GM18502 (cell line): ENCODE measurements around the gene SUMO2.
"Not testable (repeated sequence)": the region's sequence is repeated elsewhere in the genome, so short reads cannot be mapped to it uniquely, and the experiment has no call there.

Source experiments
- ATAC-seq: cut with Tn5 transposase; IDR thresholded peaks from one replicate; pipeline ENCODE4 v1.9.1; 2021; ENCODE audit warnings: mild to moderate bottlenecking; ENCODE audit not compliant: unreplicated experiment, poor library complexity

SUMO2 gene

DNA sequence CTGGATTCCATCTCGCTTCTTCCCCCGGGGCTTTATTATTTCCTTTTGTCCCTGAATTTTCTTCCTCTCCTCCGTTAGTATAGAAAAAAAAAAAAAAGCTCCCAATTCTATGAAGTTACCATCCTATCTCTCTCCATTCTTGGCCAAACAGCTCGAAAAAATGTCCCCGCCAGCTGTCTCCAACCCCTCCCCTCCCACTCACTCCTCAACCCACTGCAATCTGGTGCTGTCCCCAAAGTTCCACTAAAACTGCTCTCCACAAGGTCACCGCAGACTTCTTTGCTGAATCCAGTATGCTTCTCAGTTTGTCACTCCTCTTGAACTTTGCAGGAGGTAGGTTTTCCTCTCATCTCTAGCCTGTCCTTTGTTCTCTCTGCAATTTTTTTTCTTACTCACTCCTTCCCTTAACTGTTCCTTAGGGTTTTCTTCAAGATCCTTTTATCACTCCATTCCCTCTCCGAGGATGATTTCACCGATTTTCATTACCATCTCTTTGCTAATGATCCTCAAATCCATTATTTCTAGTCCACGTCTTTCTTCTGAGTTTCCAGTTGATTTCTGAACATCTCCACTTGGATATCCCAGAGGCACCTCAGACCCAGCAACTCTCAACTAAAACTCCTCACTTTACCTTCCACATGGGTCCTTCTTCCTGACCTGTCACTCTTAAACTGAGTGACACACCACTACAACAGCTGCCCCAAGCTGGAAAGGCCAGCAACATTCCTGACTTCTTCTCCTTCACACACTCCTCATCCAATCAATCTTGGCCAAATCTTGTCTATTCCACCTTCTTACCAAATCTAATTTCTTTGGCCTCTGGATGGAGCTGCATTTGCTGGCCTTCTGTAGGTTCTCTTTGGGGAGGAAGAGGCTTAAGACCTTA lies 1.5 kb upstream of the SUMO2 start:
- no peak for ATAC-seq

DNA sequence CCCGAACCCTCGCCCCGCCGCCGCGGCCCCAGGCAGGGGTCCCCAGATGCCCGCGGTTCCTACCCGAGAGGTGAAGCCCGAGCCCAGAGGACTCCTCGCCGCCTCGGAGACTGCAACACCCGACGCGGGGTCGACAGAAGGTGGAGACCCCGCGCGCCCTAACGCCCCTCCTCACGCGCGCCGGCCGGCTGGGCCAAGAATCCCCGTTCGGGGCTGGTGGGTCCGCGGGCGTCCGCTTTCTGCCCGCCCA lies 515 bp downstream of the SUMO2 start:
- no peak for ATAC-seq

DNA sequence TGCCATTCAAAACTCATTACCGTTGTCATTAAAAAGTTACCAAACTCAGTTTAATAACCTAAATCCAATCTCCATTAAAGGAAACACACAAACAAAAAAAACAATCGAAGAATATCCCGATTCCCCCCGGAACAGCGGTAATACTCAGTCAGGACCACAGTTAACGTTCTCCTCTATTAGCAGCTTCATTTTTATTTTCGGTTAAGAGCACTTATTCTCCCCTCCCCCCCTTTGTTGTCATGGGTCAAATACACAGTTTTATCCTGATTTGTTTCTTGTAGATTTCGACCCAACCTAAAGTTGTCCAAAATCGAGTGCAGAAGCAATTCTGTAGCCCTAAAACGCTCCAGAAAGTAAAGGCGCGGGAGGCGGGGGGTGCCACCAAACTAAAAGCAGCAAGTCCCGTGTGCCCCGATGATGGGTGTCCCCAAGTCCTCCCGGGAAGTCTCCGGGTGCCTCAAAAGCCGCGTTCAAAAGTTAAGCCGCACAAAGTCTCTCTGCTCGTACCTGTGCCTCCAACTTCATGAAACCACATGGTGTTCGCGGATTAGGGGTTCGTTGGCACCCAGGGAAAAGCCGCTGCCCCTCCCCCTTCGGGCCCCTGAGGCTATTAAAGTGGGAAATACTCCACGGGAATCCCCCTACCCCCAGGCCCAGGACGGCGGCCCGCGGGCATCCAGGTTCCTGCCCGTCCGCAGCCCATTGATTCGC lies 996 bp downstream of the SUMO2 start:
- peak; percentile 20 for ATAC-seq

DNA sequence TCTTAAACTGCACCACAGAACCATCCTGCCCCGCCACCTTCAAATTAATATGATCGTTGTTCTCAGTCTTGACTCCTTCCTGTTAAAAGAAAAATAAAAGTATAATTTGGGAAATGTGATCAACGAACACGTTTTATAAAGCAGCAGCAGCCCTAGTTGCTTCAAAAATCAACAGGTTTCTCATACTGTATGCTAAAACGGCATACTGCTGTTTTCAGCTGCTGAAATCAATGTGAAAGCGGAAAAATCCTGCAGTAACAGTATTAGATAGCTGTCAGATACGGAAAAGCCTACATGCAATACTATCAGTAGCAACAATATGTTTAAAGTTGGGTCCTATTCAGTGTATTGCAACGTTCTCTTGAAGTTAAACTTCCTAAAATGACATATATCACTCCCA lies 1.6 kb downstream of the SUMO2 start:
- ATAC-seq: no peak

DNA sequence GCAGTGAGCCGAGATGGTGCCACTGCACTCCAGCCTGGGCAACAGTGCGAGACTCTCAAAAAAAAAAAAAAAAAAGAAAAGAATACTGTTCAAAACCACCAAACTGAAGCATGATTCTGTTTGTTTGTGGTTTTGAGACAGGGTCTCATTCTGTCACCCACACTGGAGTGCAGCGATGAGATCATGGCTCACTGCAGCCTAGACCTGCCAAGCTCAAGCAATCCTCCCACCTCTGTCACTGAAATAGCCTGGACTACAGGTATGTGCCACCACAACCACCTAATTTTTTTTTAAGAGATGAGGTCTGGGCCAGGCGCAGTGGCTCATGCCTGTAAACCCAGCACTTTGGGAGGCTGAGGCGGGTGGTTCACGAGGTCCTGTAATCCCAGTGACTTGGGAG lies 4.3 kb downstream of the SUMO2 start:
- no peak for ATAC-seq

DNA sequence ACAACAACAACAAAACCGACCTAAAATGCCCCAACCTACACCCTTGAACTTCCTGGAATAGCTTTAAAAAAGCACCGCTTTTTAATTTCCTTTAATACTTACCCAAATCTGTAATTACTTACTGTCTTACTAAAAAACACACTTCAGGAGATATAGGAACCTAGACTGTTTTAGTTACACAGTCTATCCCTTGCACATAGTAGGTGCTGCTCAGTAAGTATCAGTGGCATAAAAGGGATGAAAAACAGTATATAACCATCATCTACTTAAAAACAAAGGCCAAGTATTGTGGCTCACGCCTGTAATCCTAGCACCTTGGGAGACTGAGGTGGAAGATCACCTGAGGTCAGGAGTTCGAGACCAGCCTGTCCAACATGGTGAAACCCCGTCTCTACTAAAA lies 6.1 kb downstream of the SUMO2 start:
- ATAC-seq: no peak

DNA sequence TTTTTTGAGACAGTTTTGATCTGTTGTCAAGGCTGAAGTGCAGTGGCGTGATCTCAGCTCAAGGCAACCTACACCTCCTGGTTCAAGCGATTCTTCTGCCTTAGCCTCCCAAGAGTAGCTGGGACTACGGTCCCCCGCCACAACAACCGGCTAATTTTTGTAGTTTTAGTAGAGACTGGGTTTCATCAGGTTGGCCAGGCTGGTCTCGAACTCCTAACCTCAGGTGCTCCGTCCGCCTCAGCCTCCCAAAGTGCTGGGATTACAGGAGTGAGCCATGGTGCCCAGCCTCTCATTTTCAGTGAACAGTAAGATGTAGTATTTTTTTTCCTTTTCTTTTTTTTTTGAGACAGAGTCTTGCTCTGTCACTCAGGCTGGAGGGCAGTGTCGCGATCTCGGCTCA lies 7.8 kb downstream of the SUMO2 start:
- no peak for ATAC-seq

DNA sequence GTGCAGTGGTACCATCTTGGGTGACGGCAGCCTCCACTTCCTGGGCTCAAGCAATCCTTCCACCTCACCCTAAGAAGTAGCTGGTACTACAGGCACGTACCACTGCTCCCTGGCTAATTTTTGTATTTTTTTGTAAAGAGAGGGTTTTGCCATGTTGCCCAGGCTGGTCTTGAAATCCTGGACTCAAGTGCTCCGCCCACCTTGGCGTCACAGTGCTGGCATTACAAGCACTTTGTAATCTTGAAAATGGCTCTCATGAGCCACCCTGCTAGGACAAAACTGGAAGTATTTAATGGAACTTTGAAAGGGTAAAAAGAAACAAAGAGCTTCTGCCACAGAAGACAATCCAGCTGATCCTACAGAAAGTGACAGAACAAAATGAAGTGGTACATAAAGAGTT lies 9.2 kb downstream of the SUMO2 start:
- ATAC-seq: no peak

DNA sequence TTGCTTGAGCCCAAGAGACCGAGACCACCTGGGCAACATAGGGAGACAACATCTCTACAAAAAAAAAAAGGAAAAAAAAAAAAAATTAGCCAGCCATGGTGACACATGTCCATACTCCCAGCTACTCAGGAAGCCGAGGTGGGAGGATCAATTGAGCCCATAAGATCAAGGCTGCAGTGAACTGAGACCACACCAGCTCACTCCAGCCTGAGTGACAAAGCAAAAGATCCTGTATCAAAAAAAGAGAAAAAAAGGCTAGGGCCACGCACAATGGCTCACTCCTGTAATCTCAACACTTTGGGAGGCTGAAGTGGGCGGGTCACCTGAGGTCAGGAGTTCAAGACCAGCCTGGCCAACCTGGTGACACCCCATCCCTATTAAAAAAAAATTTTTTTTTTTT lies 13.8 kb downstream of the SUMO2 start:
- ATAC-seq: no peak

DNA sequence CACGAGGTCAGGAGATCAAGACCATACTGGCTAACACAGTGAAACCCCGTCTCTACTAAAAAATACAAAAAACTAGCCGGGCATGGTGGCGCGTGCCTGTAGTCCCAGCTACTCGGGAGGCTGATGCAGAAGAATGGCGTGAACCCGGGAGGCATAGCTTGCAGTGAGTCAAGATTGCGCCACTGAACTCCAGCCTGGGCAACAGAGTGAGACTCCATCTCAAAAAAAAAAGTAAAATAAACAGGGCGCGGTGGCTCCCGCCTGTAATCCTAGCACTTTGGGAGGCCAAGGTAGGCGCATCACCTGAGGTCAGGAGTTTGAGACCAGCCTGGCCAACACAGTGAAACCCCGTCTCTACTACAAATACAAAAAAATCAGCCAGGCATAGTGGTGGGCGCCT lies 18.2 kb downstream of the SUMO2 start:
- ATAC-seq: not testable (repeated sequence)

DNA sequence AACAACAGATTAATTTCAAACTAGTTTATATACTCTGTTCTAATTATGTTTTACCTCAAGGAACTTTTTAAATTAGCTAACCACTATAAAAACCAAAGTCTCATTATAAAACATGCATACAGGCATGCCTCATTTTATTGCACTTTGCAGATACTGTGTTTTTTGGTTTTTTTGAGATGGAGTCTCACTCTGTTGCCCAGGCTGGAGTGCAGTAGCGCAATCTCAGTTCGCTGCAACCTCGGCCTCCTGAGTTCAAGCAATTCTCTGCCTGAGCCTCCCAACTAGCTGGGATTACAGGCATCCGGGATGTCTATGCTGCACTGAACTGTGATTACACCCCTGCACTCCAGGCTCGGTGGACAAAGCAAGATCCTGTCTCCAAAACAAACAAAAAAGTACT lies 19.7 kb downstream of the SUMO2 start:
- no peak for ATAC-seq

DNA sequence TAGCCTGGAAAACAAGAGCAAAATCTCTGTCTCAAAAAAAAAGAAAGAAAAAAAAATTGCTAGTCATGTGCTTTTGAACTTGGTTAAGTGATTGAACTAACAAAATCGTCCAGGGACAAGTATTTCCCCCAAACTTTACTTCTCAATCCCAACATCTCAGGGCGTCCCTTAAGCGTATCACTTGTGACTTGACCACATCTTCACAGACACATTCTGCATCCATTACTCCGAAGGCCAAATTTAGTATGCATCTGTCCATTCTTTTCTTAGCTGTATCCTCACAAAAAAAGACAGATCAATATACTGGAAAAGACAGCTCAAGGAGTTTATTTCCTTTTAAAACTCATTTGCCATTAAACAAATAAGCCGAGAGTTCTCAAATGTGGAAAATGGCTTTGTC lies 22.5 kb downstream of the SUMO2 start:
- ATAC-seq: no peak

DNA sequence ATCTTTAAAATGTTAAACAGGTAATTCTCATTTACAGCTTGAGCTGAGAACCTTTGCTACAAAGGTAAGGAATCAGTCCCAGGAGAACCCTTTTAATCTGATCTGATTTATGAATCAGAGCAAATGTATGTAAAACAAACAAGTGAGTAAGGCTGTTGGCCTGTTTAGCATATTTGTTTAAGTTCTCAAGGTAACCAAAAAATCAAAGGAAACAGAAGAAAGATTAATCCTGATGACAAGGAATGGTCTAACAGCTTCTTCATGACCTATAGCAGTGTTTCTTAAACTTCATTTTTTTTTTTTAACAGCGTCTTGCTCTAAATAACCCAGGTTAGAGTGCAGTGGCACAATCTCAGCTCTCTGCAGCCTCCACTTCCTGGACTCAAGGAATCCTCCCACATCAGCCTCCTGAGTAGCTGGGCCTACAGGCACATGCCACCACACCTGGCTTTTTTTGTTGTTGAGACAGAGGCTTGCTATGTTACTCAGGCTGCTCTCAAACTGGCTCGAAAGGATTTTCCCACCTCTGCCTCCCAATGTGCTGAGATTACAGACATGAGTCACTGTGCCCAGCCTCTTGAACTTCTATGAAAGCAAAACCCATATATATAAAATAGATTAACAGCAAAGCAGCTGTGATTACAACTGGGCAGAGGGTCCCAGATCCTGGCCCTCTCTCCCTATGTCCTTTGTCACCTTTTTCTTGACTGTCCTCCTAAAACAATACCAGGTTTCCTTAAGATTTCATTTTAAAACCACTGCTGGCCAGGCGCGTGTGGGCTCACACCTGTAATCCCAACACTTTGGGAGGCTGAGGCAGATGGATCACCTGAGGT lies 23.3 kb downstream of the SUMO2 start:
- no peak for ATAC-seq

DNA sequence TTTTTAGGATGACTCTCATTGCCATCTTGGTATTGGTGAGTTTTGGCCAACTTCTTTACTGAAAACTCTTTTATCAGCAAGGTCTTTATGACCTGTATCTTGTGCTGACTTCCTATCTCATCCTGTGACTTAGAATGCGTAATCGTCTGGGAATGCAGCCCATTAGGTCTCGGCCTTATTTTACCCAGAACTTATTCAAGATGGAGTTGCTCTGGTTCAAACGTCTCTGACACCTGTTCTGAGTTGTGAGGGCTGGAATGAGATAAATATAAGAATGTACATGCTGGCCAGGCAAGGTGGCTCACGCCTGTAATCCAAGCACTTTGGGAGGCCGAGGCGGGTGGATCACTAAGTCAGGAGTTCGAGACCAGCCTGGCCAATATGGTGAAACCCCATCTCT lies 24.3 kb downstream of the SUMO2 start:
- not testable (repeated sequence) for ATAC-seq

DNA sequence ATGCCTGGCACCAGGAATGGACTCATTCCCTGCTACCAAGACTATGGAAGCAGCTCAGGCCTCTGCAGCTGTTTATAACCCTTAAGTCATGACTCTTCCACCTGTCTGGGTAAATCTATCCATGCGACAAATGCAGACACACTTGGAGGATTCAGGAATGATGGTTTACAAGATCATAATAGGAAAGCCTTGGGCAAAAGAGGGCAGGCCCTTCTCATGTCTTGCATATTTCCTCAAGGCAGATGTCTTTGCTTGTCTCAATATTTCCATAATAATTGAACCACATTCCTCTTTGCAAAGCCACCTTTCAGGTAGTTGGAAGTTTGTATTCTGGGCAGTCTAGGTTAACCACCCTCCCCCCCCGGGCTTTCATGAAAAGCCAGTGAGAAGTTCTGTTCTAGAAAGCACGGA lies 27.6 kb downstream of the SUMO2 start:
- ATAC-seq: no peak

DNA sequence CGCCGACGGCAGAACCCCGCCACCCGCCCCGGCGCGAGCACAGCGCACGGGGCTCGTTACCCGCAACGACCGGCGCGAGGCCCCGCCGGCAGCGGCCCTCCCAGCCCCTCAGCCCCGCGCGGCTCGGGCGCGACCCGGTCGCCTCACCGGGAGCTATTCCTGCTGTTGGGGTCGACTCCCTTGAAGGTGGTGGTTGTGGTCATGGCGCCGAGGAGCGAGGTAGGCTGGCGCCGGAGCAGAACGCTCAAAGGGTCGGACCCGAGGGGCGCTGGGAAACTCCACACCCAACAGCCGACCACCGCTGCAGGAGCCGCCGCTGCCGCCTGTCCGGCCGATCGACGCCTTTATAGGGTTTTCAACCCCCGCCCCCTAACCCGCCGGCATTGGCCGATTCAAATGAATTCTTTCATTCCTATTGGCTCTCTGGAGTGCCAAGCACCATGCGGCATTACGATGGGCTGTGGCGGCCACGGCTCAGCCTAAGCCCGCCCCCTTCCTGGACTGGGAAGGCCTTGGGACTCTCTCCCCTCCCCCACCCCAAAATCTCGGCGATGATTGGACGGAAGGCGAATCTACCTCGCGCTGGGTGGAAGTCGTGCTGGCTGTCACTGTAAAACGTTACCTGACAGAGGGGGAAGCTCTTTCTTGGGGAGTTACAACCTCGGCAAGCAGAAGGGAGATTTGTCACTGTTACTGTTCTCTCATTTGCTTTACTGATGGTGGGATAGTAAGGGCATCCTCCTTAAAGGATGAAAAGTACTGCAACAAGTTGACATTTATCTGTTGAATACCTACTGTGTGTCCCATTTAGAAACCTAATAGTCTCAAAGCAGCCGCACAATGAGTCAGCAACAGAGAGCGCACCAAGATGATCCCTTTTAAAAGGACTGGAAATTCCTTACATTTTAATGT lies 28.3 kb downstream of the SUMO2 start, which contains the start of gene JPT1:
TSS of gene JPT1 (minus strand) at position 318 of the 912 bp plus-strand sequence. CDS start at position 203, 115 bp downstream.
- ATAC-seq: peak; percentile 91

DNA sequence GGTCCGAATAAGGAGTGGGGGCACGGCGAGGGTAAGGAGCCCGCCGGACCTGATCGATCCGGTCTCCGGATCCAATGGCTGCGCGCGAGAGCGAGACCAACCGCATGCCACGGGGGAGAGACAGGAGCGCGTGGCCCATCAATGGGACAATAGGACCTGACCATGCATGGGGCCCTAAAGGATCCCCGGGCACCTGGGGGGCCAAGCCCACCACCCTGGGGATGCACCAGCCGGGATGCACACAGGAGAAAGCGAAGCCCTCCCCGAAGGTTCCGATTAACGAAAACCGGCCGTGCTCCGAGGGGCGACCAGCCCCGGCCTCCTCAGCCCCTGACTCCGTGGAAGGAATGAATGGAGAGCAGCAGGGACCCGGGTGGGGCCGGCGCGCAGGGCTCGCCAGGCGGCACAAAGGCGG lies 29.0 kb downstream of the SUMO2 start:
- peak; percentile 19 for ATAC-seq

DNA sequence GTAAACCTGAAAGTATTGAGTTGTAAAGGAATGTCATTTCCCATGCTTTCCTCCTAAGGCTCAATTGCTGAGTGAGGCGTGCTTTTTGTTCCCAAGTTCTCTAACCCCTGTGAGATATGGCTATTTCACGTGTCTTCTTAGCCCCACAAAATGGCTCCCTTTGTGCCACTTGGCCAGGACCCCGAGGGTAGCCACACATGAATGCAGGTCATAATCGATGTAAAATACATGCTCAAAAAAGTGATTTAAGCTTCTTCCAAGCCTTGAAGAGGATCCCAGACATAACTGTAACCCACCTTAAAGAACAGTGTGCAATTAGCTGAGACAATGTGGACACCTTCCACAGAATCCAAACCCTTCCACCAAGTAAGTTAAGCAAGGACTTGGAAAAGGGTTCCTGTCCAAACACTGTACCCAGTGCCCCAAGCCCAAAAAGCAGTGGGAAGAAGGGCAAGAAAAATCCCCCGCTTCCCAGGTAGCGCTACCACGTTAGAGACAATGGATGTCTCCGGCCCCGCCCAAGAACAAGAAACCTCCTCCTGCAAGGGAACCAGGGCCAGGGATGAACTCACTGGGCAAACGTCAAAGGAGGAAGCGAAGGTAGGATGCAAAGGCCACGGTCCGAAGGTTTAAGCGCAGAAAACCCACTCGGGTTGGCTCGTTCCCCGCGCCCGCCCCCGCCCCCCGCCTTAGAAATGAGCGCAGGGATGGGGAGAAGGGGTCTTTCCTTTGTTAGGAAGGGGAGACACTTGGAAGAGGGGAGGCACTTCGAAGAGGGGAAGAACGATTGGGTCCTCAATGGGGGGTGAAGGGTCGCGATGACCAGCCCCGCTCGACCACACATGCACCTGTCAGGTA lies 29.6 kb downstream of the SUMO2 start:
- no peak for ATAC-seq

DNA sequence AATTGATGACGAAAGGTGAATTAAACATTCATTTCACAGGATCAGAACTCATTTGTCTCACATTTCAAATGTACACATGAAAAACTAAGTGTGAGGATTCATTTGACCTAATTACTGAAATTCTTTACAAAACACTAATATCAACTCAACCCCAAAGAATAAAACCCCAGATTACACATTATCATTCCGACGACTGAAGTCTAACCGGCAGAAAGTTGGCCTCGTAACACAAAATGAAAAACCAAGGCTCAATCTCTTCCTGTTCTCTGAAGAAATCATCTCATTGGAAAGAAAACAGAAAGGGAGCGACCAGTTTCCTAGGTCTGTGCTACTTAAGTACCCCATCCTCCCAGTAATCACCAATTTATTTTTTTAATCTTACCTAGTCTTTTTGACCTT lies 30.2 kb downstream of the SUMO2 start:
- no peak for ATAC-seq
